HEK293 (cell line): ENCODE data around the gene IQGAP3.

Experiments used
- ATF2 ChIP-seq: fragments of 450-650 bp; formaldehyde crosslinking; IDR thresholded peaks from 2 replicates; pipeline ENCODE4 v1.5.1; 2016; ENCODE audit warnings: missing biosample characterization, missing genetic modification characterization, low read depth
- BCL11A ChIP-seq: fragments of 450-650 bp; formaldehyde crosslinking; IDR thresholded peaks from 2 replicates; pipeline ENCODE4 v1.5.1; 2016; ENCODE audit warnings: low read depth, missing biosample characterization, missing genetic modification characterization
- BCL11B ChIP-seq: fragments of 450-650 bp; formaldehyde crosslinking; IDR thresholded peaks from 2 replicates; pipeline ENCODE4 v1.5.1; 2016; ENCODE audit warnings: low read depth, missing biosample characterization, missing genetic modification characterization
- EGR2 ChIP-seq: fragments of 450-650 bp; formaldehyde crosslinking; IDR thresholded peaks from 2 replicates; pipeline ENCODE4 v1.5.1; 2016; ENCODE audit warnings: low read depth, missing biosample characterization, missing genetic modification characterization
- FEZF1 ChIP-seq: fragments of 450-650 bp; formaldehyde crosslinking; IDR thresholded peaks from 2 replicates; pipeline ENCODE4 v1.5.1; 2016; ENCODE audit warnings: missing biosample characterization, missing genetic modification characterization
- GLIS1 ChIP-seq: fragments of 450-650 bp; formaldehyde crosslinking; IDR thresholded peaks from 2 replicates; pipeline ENCODE4 v1.5.1; 2016; ENCODE audit warnings: missing biosample characterization, missing genetic modification characterization
- KLF10 ChIP-seq: fragments of 450-650 bp; IDR thresholded peaks from 2 replicates; pipeline ENCODE4 v1.5.1; 2018; ENCODE audit warnings: missing biosample characterization, mild to moderate bottlenecking, missing genetic modification characterization
- KLF9 ChIP-seq: fragments of 450-650 bp; formaldehyde crosslinking; IDR thresholded peaks from 2 replicates; pipeline ENCODE4 v1.5.1; 2016; ENCODE audit warnings: missing biosample characterization, missing genetic modification characterization, low read depth
- PATZ1 ChIP-seq: fragments of 450-650 bp; formaldehyde crosslinking; IDR thresholded peaks from 2 replicates; pipeline ENCODE4 v1.5.1; 2016; ENCODE audit warnings: missing biosample characterization, missing genetic modification characterization
- PRDM6 ChIP-seq: fragments of 450-650 bp; formaldehyde crosslinking; IDR thresholded peaks from 2 replicates; pipeline ENCODE4 v1.5.1; 2017; ENCODE audit warnings: missing biosample characterization, missing genetic modification characterization
- SCRT2 ChIP-seq: fragments of 450-650 bp; formaldehyde crosslinking; IDR thresholded peaks from 2 replicates; pipeline ENCODE4 v1.5.1; 2016; ENCODE audit warnings: missing biosample characterization, missing genetic modification characterization
- SP2 ChIP-seq: fragments of 450-650 bp; formaldehyde crosslinking; IDR thresholded peaks from 2 replicates; pipeline ENCODE4 v1.5.1; 2016; ENCODE audit warnings: missing biosample characterization, missing genetic modification characterization
- ZBTB17 ChIP-seq: fragments of 450-650 bp; formaldehyde crosslinking; IDR thresholded peaks from 2 replicates; pipeline ENCODE4 v1.5.1; 2016; ENCODE audit warnings: missing biosample characterization, missing genetic modification characterization
- ZEB2 ChIP-seq: fragments of 450-650 bp; formaldehyde crosslinking; IDR thresholded peaks from 2 replicates; pipeline ENCODE4 v1.5.1; 2016; ENCODE audit warnings: missing biosample characterization, missing genetic modification characterization
- ZNF169 ChIP-seq: fragments of 450-650 bp; formaldehyde crosslinking; IDR thresholded peaks from 2 replicates; pipeline ENCODE4 v1.5.1; 2016; ENCODE audit warnings: missing biosample characterization, missing genetic modification characterization
- ZNF202 ChIP-seq: fragments of 450-650 bp; formaldehyde crosslinking; IDR thresholded peaks from 2 replicates; pipeline ENCODE4 v1.5.1; 2016; ENCODE audit warnings: missing biosample characterization, missing genetic modification characterization, borderline replicate concordance
- ZNF211 ChIP-seq: fragments of 450-650 bp; formaldehyde crosslinking; IDR thresholded peaks from 2 replicates; pipeline ENCODE4 v1.5.1; 2016; ENCODE audit warnings: low read depth, missing biosample characterization, missing genetic modification characterization
- ZNF473 ChIP-seq: fragments of 450-650 bp; formaldehyde crosslinking; IDR thresholded peaks from 2 replicates; pipeline ENCODE4 v1.5.1; 2017; ENCODE audit warnings: missing biosample characterization, missing genetic modification characterization
- ZNF488 ChIP-seq: fragments of 450-650 bp; formaldehyde crosslinking; IDR thresholded peaks from 2 replicates; pipeline ENCODE4 v1.5.1; 2016; ENCODE audit warnings: missing biosample characterization, missing genetic modification characterization
- ZNF529 ChIP-seq: fragments of 450-650 bp; formaldehyde crosslinking; IDR thresholded peaks from 2 replicates; pipeline ENCODE4 v1.5.1; 2017; ENCODE audit warnings: missing genetic modification characterization, missing biosample characterization; ENCODE audit not compliant: insufficient replicate concordance
- ZNF558 ChIP-seq: fragments of 450-650 bp; formaldehyde crosslinking; IDR thresholded peaks from 2 replicates; pipeline ENCODE4 v1.5.1; 2016; ENCODE audit warnings: missing biosample characterization, missing genetic modification characterization
- ZNF600 ChIP-seq: fragments of 450-650 bp; formaldehyde crosslinking; IDR thresholded peaks from 2 replicates; pipeline ENCODE4 v1.5.1; 2016; ENCODE audit warnings: missing biosample characterization, missing genetic modification characterization
- ZNF629 ChIP-seq: fragments of 450-650 bp; formaldehyde crosslinking; IDR thresholded peaks from 2 replicates; pipeline ENCODE4 v1.5.1; 2017; ENCODE audit warnings: missing biosample characterization, missing genetic modification characterization
- ZNF639 ChIP-seq: fragments of 450-650 bp; formaldehyde crosslinking; IDR thresholded peaks from 2 replicates; pipeline ENCODE4 v1.5.1; 2016; ENCODE audit warnings: missing biosample characterization, missing genetic modification characterization
- ZNF660 ChIP-seq: fragments of 450-650 bp; IDR thresholded peaks from 2 replicates; pipeline ENCODE4 v1.5.1; 2018; ENCODE audit warnings: missing biosample characterization, mild to moderate bottlenecking, missing genetic modification characterization
- ZNF692 ChIP-seq: fragments of 450-650 bp; formaldehyde crosslinking; IDR thresholded peaks from 2 replicates; pipeline ENCODE4 v1.5.1; 2016; ENCODE audit warnings: missing biosample characterization, missing genetic modification characterization
- ZNF76 ChIP-seq: fragments of 450-650 bp; formaldehyde crosslinking; IDR thresholded peaks from 2 replicates; pipeline ENCODE4; 2016; ENCODE audit warnings: low read depth, missing biosample characterization, missing genetic modification characterization, borderline replicate concordance
- ZNF791 ChIP-seq: fragments of 450-650 bp; formaldehyde crosslinking; IDR thresholded peaks from 2 replicates; pipeline ENCODE4 v1.5.1; 2016; ENCODE audit warnings: missing biosample characterization, missing genetic modification characterization
- ZXDB ChIP-seq: fragments of 450-650 bp; formaldehyde crosslinking; IDR thresholded peaks from 2 replicates; pipeline ENCODE4 v1.5.1; 2016; ENCODE audit warnings: missing biosample characterization, missing genetic modification characterization

Gene IQGAP3

GRCh38 chr1:156571261-156571852, 1.0 kb downstream of the IQGAP3 start (continued):
- TF ChIP-seq ZNF660 (tag by site-specific recombination) (0 out of 2 replicates have a peak, but pooled peaks have one; percentile 36), BCL11B (tag by site-specific recombination) (no peak), ZNF791 (tag by site-specific recombination) (no peak), ZNF639 (tag by site-specific recombination) (no peak), PRDM6 (tag by site-specific recombination) (peak; percentile 55), FEZF1 (tag by site-specific recombination) (peak; percentile 56), BCL11A (no peak), SCRT2 (peak; percentile 81), SP2 (tag by site-specific recombination) (peak; percentile 19; the same call in 1 of the 2 replicates), KLF10 (peak; percentile 51), ZNF76 (tag by site-specific recombination) (peak; percentile 49; the same call in 1 of the 2 replicates), EGR2 (tag by site-specific recombination) (peak; percentile 49; the same call in 1 of the 2 replicates), ATF2 (tag by site-specific recombination) (peak; percentile 96), ZBTB17 (tag by site-specific recombination) (peak; percentile 35; the same call in 1 of the 2 replicates), ZXDB (0 out of 2 replicates have a peak, but pooled peaks have one; percentile 38), ZNF558 (tag by site-specific recombination) (0 out of 2 replicates have a peak, but pooled peaks have one; percentile 15), ZNF211 (tag by site-specific recombination) (no peak), ZNF202 (tag by site-specific recombination) (no peak), KLF9 (tag by site-specific recombination) (peak; percentile 24), ZNF473 (tag by site-specific recombination) (no peak), ZNF488 (tag by site-specific recombination) (no peak), PATZ1 (tag by site-specific recombination) (peak; percentile 61), ZNF529 (no peak), ZEB2 (peak; percentile 57; the same call in 1 of the 2 replicates), ZNF169 (no peak), ZNF629 (tag by site-specific recombination) (peak; percentile 74), ZNF692 (tag by site-specific recombination) (0 out of 2 replicates have a peak, but pooled peaks have one; percentile 30), ZNF600 (peak; percentile 60; the same call in 1 of the 2 replicates), GLIS1 (peak; percentile 53)
- TF ChIP-seq, all 188 proteins: peak for 31
